PFSK-1 (cell line): ENCODE data around the gene KIRREL3.

Source experiments
- FOXP2 ChIP-seq: optimal IDR thresholded peaks from 2 replicates; pipeline ENCODE3; 2011; ENCODE audit warnings: borderline replicate concordance, control low read depth, inconsistent platforms; ENCODE audit not compliant: insufficient read depth; ENCODE audit errors: extremely low read length, extremely low read depth
- POLR2AphosphoS5 ChIP-seq: IDR thresholded peaks from 2 replicates; pipeline ENCODE4 v1.6.1; 2012; ENCODE audit warnings: low read depth, mild to moderate bottlenecking, control low read depth, low read length, moderate library complexity
- REST ChIP-seq, 2 experiments: IDR thresholded peaks; 2 replicates each; pipeline versions ENCODE4 v1.6.1 to v1.8.0; 2011 to 2012; ENCODE audit warnings: low read depth in 2 of 2, low read length in 2 of 2, control low read depth in 1 of 2, inconsistent platforms in 1 of 2, mild to moderate bottlenecking in 1 of 2, moderate library complexity in 1 of 2; ENCODE audit not compliant: insufficient read depth in 1 of 2
- SIN3A ChIP-seq: IDR thresholded peaks from 2 replicates; pipeline ENCODE4 v1.6.1; 2012; ENCODE audit warnings: mild to moderate bottlenecking, low read length, moderate library complexity, borderline replicate concordance; ENCODE audit not compliant: insufficient read depth
- TAF1 ChIP-seq: IDR thresholded peaks from 2 replicates; pipeline ENCODE4 v1.6.1; 2012; ENCODE audit warnings: low read length, control low read depth, borderline replicate concordance; ENCODE audit not compliant: insufficient read depth

The KIRREL3 gene

GRCh38 chr11:126956635-126957034, 43.9 kb downstream of the KIRREL3 start:
- no peak for TF ChIP-seq REST (IDR thresholded peaks at IDR 0.05; ENCODE audit: insufficient read depth in 1 of 2, low read depth in 2 of 2, low read length in 2 of 2)

GRCh38 chr11:126951465-126951864, 49.1 kb downstream of the KIRREL3 start:
- no peak for TF ChIP-seq SIN3A
- no peak for TF ChIP-seq FOXP2
- TF ChIP-seq TAF1 = no peak
- no peak for TF ChIP-seq POLR2AphosphoS5
- no peak for TF ChIP-seq REST (IDR thresholded peaks at IDR 0.05; ENCODE audit: insufficient read depth in 1 of 2, low read depth in 2 of 2, low read length in 2 of 2)

GRCh38 chr11:126949066-126949891, 51.3 kb downstream of the KIRREL3 start:
- TF ChIP-seq SIN3A (no peak), TAF1 (no peak), FOXP2 (no peak), POLR2AphosphoS5 (no peak), REST (IDR thresholded peaks at IDR 0.05; ENCODE audit: insufficient read depth in 1 of 2, low read depth in 2 of 2, low read length in 2 of 2) (no peak)

- no peak for TF ChIP-seq FOXP2
- no peak for TF ChIP-seq POLR2AphosphoS5
- no peak for TF ChIP-seq REST (IDR thresholded peaks at IDR 0.05; ENCODE audit: insufficient read depth in 1 of 2, low read depth in 2 of 2, low read length in 2 of 2)
- no peak for TF ChIP-seq SIN3A
- no peak for TF ChIP-seq TAF1
Observed at GRCh38 chr11:126948563-126948962, 52.0 kb downstream of the KIRREL3 start.

GRCh38 chr11:126945319-126945718, 55.3 kb downstream of the KIRREL3 start:
- no peak for TF ChIP-seq SIN3A
- TF ChIP-seq FOXP2 = no peak
- no peak for TF ChIP-seq POLR2AphosphoS5
- no peak for TF ChIP-seq REST (IDR thresholded peaks at IDR 0.05; ENCODE audit: insufficient read depth in 1 of 2, low read depth in 2 of 2, low read length in 2 of 2)
- no peak for TF ChIP-seq TAF1
